Stimulated activated CD8-positive, alpha-beta memory T cell treated with anti-CD3 and anti-CD28 coated beads, Interleukin-7, amount 100 ng/mL, for 48 hours (primary cell): ENCODE measurements around the gene KLF6.

Source experiments
- DNase-seq, 2 donors: peaks; one replicate each; pipeline ENCODE4 v3.0.0-alpha.2; 2020; ENCODE audit warnings: low read depth in 1 of 2; ENCODE audit errors: extremely low read depth in 1 of 2

KLF6 gene

DNA sequence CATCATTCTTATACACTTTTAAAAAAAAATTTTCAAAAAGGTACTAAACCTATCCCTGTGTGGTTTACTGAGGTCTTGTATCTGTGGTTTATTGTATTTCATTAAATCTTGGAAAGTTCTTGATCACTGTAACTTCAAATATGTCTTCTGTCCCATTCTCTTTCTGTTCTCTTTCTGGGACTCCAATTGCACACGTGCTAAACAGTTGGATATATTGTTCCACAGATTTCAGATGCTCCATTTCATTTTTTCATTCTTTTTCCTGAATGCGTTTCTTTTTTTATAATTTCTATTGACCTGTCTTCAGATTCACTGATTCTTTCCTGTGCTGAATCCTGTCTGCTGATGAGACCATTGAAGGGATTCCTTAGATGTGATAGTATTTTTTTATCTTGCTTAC, 4.6 kb upstream of the KLF6 start:
- no peak for DNase-seq

DNA sequence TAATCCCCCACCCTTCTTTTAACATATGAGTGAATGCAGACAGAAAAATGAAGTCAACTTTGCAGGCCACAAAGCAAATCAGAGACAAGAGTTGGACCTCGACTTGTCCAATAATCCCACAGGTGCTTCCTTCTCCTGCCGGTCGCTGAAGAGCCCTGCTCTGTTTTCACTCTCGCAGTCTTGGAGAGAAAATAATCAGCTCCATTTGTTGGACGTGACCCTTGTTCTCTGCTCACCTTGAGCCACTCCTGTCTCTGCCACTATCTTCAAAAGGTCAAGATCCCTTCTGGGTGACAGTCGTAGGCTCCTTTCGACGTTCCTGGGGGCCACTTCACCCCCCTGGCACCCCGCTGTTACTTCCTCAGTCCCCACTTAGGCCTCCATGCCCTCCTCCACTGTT, 2.8 kb upstream of the KLF6 start:
- DNase-seq, result no peak

DNA sequence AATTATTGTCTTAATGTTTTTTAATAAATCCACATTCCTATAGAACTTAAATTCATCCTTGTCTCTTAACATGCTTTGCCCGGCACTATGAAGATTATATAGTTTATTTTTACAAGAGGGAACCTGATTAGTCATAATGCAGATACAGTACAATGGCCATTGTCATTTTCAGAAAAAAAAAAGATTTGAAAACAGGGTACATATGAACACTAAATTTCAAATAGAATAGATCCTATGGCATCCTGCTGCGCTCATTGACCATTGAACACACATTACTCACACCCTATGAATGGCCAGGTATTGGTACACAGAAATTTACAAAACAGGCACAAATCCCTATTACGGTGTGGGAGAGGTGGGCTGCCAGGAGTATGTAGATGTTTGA, 2.0 kb upstream of the KLF6 start:
- DNase-seq, result no peak

DNA sequence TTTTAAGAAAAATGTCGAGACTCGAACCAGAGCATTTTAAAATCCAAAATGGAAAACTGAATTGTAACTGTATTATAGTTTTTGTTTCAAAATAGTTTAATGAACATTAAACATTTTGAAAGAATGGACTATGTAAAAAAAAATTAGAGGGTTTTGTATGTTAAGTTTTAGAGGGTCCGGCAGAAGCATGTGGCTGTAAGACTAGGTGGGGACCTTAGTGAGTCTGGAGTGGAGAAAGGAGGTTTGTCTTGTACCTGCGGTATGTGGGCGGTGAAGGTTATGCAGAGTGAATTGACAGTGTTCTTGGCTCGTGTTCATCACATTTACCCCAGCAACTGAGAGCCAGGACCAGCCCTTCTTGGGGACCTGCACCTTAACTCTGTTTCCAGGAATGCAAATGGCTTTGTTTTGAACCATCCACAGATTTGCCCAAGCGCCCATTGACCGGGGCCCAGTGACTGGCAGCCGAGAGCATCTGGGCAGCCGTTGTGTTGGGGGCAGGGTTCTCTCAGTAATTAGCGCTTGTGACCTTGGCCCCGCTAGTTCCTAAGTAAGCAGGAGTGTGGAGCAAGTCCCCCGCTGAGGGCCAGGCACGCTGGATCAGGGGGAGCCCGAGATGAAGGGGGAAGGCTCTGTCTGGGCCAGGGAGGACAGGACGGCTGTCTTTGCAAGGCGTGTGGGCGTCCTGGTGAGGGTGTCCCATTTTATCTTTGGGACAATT, 1.4 kb upstream of the KLF6 start:
- DNase-seq, result no peak

DNA sequence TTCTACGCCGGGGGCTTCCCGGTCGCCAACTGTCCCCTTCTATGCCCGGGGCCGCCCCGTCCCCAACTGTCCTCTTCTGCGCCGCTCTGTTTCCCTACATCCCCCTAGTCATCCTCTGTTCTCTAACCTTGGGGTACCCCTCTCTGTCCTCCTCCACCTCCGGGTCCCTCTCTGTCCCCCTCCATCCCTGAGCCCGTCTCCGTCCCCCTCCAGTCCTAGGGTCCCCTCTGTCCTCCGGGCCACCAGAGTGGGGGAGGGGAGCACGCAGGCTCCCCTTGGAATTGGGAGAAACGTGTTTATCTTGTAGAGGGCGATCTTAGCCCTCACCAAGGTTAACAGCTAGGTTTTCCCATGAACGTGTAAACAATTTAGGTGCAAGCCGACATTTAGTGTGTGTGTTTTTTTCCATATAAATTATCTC, 852 bp upstream of the KLF6 start:
- DNase-seq, result no peak

DNA sequence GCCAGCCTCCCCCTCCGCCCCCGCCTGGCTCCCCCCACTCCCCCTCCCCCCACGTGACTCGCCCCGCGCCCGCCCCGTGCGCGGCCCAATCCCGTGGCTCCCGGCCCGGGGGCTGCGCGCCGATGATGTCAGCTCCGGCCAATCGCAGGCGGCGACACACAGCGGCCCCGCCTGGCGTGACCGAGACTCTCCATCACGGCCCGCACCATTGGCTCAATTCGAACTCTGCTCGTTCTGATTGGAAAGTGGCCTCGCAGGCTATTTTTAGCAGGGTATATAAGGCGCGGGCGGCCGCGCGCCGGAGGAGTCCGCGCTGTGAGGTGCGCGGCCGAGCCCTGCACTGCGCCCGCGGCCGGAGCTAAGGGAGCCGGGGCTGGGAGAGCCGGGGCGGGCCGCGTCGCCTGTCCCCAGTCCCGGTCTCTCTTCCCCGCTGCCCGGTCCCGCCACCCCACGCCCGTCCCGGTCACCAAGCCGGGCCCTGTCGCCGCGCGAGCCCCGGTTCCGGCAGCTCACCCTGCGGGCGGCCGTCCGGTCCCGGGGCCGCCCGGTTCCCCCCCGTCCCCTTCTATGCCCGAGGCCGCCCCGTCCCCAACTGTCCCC, 342 bp upstream of the KLF6 start:
- DNase-seq, result peak; percentile 97 to 98

DNA sequence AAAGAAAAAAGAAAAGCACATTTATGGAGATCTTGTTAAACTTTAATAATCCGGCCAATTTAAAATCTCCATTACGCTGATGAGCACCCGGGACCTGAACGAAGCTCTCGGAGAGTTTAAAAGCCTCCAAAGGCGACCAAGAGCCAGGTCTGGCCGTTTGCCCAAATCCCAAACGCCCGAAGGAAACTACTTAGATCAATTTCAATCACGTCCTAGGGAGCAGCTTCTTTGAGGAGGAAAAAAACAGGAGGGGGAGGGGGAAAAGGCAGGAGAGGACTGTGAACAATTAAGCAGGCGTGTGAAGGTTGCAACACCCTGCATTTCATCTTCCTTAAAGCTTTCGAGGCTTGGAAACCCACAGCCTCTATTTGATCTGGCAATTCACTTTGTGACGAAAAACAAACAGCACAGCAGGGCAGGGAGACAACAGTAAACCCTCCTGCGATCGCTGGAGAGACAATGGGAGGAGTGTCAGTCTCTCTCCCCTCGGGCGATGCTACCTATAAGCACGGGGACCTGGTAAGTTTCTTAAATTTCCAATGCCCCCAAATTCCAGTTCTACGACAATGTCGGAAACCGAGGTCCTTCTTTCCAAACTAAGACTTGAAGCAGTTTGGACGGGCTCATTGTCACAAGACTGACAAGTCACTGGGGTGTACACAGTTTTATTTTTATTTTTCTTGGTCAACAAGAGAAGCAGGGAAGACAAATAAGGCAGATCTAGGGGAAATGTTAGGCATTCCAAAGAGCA, 1.2 kb downstream of the KLF6 start:
- DNase-seq, result no peak

DNA sequence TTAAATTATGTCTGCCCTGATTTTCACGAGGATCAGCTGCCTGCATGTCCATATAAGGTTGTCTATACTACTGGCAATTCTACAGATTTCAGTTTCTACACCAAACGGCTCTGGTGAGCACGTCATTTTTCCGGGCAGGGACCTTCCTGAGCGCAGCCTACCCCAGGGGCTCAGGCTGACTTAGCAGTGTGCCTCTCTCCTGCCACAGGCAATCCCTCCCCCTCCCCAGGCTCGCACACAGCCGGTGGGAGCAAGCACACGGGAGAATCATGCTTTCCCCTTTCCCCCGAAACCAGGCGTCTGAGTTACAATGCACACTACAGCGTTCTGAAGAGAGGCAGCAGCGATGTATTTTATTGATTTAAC, 1.7 kb downstream of the KLF6 start:
- DNase-seq, result peak in 1 of 2 donors; percentile 68

DNA sequence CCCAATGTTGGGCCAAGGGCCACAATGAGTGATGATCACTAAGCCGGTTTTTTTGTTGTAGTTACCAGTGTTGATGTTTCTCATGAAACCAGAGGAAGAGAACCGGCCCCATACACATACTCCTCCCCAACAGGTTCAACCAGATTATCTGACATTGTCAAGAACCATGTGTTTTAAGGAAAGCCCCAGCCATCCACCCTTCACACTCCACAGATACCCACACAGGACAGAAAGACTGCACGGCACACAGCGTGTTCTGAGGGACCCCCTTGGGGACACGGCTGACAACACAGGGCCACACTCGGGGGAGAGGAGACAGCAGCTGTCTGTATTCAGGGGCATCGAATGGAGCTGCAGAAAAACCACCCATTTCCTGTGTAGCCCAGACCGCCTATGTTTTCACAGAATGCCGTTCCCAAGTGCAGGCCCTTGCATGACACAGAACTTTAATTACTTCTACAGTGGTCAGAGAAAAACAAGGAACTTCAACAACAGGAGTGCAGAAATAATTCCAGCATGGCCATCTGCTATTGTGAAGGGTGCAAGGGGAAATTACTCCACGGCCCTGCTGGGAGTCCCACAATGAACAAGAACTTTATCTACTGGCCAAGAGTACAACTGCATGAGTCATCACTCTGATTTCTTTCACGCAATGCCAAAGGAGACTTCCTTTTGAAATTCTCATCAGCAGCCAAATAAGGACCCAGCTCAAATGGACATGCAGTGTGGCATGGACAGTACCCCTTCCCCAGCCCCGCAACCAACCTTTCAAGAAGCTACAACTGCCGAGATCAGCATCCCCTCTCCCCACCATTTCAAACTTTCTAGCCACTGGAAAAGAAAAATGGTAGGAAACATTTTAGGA, 2.3 kb downstream of the KLF6 start:
- no peak for DNase-seq

DNA sequence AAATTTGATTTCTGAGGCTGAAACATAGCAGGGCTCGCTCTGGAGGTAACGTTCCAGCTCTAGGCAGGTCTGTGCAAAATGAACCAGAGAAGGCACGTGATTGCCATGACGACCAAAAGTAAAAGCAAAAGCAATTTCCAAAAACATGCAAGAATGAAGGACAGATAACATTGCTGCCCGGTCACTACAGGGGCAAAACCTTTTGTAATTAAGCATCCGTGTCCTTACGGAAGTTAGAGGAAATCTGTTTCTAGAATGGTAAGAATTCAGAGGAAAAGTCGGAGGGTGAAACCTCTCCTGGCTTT, 2.9 kb downstream of the KLF6 start:
- DNase-seq, result no peak

DNA sequence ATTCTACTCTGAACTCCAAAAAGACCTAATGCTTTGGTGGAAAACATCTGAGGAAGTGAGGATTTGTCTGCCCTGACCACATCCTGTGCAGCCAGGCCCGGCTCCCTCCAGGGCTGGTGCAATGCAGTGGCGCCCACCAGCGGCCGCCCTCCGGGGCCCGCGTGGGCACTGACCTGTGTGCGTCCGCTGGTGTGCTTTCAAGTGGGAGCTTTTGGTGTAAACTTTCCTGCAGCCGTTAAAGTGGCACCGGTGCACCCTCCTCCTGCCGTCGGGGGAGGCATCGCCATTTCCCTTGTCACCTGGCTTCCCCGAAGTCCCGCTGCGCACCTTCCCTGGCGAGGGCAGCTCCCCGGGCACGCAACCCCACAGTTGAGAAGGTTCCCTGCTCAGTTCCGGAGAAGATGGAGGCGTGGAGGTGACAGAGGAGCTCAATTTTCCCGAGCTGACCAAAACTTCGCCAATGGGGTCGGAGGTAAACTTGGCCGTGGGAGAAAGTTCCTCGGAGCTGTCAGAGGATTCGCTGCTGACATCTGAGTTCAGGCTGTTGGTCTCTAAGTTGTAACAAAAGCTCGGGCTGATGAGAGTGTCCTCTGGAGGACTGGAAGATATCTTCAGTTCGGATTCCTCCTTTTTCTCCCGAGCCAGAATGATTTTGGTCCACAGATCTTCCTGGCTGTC, 3.4 kb downstream of the KLF6 start:
- DNase-seq, result no peak

DNA sequence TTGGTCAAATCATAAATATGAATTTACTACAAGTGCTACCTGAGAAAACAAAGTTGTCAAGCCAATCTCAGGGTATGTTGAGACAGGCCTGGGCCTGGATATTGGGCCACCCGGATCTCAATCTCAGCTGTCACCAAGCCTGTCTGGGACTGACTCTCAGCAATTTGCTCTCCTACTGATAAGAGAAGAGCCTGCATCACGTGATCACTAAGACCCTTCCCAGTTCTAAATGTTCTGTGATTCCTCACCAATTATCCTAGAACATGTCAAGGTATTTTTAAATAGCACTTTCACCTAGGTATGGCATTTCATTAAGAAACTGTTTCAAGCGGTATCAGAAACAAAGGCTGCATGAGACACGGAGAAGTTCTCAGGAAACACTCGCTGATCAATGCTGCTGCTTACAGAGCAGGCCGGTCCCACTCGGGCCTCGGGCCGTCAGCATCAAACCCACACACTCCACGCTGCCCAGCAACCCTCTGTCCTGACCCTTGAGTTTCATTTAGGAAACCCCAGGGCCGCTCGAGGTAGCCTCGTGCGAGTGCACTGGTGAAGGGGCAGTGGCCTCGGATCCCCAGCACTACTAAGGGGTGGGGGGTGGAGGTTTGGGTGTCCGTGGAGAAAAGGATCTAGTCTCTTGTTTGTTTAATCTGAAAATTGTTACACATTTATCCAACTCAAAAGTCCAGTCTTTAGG, 4.1 kb downstream of the KLF6 start:
- no peak for DNase-seq

DNA sequence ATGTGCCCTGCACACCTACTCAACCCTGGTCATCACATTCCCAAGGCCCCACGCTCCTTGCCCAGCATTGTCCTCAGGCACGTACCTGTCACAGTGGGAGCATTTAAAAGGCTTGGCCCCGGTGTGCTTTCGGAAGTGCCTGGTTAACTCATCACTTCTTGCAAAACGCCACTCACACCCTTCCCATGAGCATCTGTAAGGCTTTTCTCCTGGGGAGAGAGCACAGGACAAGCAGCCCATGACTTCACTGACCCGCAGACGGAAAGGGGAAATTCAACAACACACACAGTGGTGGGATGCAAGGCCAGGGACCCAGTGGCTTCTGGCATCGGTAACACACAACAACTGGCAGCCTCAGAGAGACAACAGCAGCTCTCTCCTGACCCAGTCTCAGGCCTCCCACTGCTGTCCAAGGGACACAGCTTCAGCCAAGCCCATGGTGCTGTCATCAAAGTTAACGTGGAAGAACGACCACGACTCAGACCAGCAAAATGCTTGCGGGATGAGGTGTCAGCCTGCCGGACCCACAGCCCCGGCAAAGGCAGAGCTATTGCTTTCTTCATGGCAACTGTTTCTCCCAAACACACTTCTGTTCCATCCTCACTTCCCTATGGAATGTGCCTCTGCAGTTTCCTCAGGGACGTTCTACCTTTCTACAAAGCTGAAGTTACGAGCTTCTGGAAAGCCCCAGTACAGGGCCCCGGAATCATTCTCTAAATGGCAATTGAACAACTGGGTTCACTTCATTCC, 4.8 kb downstream of the KLF6 start:
- DNase-seq, result no peak

DNA sequence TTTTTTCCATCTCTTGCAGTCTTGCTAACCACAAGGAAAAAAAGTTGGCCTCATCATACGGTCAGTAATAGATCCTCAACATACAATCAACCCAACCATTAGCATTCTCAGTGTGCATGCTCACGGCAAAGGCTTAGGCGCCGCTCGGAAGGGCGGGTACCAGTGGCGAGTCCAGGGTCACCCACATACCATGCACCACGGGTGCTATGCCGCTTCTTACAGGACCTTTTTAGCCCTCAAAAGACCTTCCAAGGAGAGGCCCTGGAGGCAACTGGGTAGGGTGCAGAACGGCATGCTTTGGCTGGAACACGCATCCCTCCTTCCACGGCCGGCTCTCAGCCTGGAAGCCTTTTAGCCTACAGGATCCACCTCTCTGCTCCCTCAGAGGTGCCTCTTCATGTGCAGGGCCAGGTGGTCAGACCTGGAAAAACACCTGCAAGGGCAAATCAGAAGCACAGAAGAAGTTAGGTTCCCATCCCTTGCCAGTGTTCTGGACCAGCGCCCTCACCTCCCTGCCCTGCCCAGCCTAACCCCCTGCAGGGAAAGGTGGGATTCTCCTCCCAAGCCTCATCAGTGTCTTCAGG, 5.8 kb downstream of the KLF6 start:
- DNase-seq, result no peak

DNA sequence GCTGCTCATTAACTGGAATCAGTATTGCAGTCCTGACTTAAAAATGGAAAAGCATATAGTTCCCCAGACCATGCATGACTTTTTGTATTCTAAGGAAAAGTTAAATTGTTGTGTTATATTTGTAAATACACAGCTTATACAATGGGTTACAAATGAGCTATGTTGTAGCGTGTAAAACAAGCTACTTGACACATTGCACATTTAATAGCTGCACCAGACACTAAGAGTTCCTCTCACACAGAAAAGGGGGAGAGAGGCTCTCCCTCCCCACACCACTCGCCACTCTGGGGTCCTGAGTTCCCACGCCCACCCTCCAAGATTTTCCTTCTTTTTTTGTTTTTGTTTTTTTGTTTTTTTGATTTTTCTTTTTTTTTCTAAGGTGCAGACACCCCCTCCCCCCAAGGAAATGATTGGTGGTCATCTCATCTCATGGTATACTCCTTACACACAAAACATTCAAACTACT, 6.3 kb downstream of the KLF6 start:
- DNase-seq, result no peak

DNA sequence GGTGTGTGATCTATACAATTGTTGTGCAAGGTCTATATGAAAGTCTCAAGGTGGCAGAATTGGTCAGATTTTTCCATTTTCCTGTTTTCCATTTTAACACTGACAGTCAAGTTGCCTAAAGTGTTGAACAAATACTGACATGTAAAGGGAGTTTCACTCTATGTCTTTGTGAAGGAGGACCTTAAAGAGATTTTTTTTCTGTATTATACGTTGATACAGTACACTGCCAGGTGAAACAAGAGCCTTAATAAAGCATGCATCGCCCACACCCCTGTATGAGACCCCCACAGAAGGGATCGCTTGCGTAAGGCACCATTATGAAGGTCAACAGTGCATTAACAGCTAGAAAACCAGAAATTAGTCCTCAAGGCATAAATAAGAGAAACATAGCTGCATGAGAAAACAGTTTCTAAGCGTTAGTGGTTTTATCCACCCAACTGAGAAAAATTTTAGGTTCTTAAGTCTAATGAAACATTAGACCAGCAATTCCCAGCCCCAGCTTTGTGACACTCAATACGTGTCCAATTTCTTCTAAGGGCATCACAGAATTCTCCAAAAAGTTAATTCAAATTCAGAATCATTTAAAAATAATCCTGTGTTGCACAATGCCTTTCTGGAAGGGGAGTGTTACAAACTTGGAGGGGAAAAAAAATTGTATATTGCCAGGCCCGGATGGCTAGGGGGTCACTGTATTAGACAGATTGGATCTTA, 6.9 kb downstream of the KLF6 start:
- no peak for DNase-seq

DNA sequence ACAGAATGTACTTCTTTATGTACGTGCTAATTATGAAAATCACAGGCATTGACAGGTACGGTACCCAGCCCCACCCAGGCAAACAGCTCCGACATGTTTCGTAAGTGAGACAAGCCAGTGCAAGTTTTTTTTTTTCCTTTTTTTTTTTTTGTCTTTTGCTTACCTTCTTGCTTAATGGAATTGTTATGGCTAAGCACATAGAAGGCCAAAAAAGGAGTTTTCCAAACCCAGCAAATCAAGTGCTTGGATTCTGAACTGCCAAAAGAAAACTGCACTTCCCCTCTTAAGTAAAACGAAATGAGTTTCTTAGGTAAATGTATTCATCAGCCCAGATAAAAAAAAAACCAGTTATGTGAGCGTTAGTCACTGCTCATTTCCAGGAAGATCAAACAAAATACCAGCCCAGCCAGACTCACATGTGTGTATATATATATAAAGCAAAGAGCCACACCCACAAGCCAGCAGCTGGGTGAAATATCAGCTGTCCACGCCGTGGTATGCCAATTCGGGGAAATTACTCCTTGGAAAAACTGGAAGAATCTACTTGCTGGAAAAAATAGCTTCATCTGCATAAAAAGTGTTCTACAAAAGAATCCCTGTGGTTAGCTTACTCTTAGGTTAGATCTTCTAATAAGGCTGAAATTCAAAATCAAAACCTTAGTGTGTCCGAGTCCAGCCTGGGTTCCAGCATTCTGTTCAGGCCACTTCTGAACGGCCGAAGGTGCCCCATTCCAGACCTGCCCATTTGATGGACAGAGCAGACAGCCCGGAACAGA, 8.0 kb downstream of the KLF6 start:
- DNase-seq, result no peak
